Transverse colon (tissue), 4 donors: ENCODE results near the gene KIFAP3. TPM values are rescaled to one million over a fixed set of nuclear protein-coding genes. Genes with fewer than 3 reads are reported as not detected.

ENCODE experiments used
- DNase-seq: peaks from one replicate; pipeline ENCODE4 v3.0.0-alpha.2; 2019
- H3K27ac ChIP-seq, 4 donors: fragments of 200-600 bp; sonication (generic); 2 replicates each; pipeline ENCODE4 v1.5.1; 2016 to 2018; ENCODE audit warnings: inconsistent platforms in 4 of 4
- H3K27me3 ChIP-seq: fragments of 200-600 bp; sonication (generic); 2 replicates; pipeline ENCODE4 v1.5.1; 2017; ENCODE audit warnings: inconsistent platforms
- H3K36me3 ChIP-seq, 4 donors: fragments of 200-600 bp; sonication (generic); 2 replicates each; pipeline ENCODE4 v1.5.1; 2017 to 2019; ENCODE audit warnings: inconsistent platforms in 4 of 4
- H3K4me1 ChIP-seq, 4 donors: fragments of 200-600 bp; sonication (generic); 2 replicates each; pipeline ENCODE4 v1.5.1; 2017 to 2020; ENCODE audit warnings: inconsistent platforms in 4 of 4
- H3K4me3 ChIP-seq, 4 donors: fragments of 200-600 bp; sonication (generic); 1 replicate in 1 of 4; 2 replicates in 3 of 4; pipeline versions ENCODE4 v1.5.1 to v1.6.1; 2017 to 2019; ENCODE audit warnings: inconsistent platforms in 4 of 4
- H3K9me3 ChIP-seq, 2 donors: fragments of 200-600 bp; sonication (generic); 2 replicates each; pipeline ENCODE4 v1.5.1; 2017 to 2019; ENCODE audit warnings: inconsistent platforms in 2 of 2
- EP300 ChIP-seq: sonication (generic); formaldehyde crosslinking; IDR thresholded peaks from one replicate; pipeline ENCODE4 v1.6.1; 2017; ENCODE audit warnings: antibody characterized with exemption, low read depth
- POLR2A ChIP-seq: fragments of 450-650 bp; IDR thresholded peaks from one replicate; pipeline ENCODE4 v1.6.1; 2016; ENCODE audit warnings: antibody characterized with exemption, mild to moderate bottlenecking, moderate library complexity
- POLR2AphosphoS5 ChIP-seq, 3 donors: sonication (generic); formaldehyde crosslinking; IDR thresholded peaks; one replicate each; pipeline ENCODE4 v1.6.1; 2016; ENCODE audit warnings: antibody characterized with exemption in 3 of 3
- WGBS, 2 donors: methylation state at CpG; one replicate each; pipeline ENCODE4 v1.1.5; 2018; ENCODE audit warnings: low coverage in 1 of 2; 5-methylcytosine and 5-hydroxymethylcytosine counted together
- in situ Hi-C, 4 donors: fragments of 200-750 bp; cut with MboI; loops; one replicate each; pipeline versions ENCODE4 v1.15.0 to v1.15.1; 2017; ENCODE audit warnings: low sequenced_read_pairs in 3 of 4, low pct_ligation_motif_present in 1 of 4, low pct_unique_long_range_greater_than_20kb in 1 of 4
- intact Hi-C: fragments of 100-400 bp; cut with DNase I; formaldehyde crosslinking; loops from one replicate; pipeline ENCODE4 v1.15.1; 2023; ENCODE audit warnings: low total_unique reads
- total RNA-seq, 4 donors: library from RNA; depleted of rRNA; stranded (reverse); fragments of >200 nt; gene quantifications; one replicate each; pipeline ENCODE4 v1.1.0, GENCODE V29; 2016
- TF ChIP-seq, protein P1 (sequence below), 5 experiments: fragments of 200-600 bp in 3 of 5; fragments of 450-650 bp in 2 of 5; sonication (generic) in 3 of 5; IDR thresholded peaks; 1 replicate in 2 of 5; 2 replicates in 3 of 5; pipeline ENCODE4 v1.5.1; 2016 to 2017; ENCODE audit warnings: antibody characterized with exemption in 5 of 5, inconsistent platforms in 3 of 5, mild to moderate bottlenecking in 2 of 5, moderate library complexity in 1 of 5

Gene KIFAP3
- total RNA-seq, 4 donors from 2014 or later = 21.7 to 58.9 (median 27.1) TPM

DNA sequence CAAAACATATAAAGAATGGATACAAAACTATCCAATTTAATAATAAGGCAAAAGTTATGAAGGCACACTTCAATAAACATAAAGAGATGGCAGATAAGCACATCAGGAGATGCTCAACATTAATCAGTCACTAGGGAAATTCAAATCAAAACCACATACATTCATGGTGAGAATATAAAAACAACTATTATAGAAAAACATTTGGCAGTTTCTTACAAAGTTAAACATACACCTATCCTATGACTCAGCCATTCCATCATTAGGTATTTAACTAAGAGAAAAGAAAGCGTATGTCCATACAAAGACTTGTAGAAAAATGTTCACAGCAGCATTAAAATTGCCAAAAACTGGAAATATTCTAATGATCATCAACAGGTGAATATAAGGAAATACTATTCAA lies 44.3 kb downstream of the KIFAP3 start:
- no peak for DNase-seq
- Histone ChIP-seq H3K36me3 (peaks cover 0 to 28% (median 6%) of the 10 kb centered on the region in 4 donors), H3K9me3 (peaks cover 8 to 10% of the 10 kb centered on the region in 2 donors), H3K4me3 (no peak overlapping the region), H3K27me3 (no peaks in the 10 kb centered on the region), H3K27ac (no peak overlapping the region), H3K4me1 (no peaks in the 10 kb centered on the region)
- no peak for TF ChIP-seq POLR2A
- TF ChIP-seq, protein P1, sequence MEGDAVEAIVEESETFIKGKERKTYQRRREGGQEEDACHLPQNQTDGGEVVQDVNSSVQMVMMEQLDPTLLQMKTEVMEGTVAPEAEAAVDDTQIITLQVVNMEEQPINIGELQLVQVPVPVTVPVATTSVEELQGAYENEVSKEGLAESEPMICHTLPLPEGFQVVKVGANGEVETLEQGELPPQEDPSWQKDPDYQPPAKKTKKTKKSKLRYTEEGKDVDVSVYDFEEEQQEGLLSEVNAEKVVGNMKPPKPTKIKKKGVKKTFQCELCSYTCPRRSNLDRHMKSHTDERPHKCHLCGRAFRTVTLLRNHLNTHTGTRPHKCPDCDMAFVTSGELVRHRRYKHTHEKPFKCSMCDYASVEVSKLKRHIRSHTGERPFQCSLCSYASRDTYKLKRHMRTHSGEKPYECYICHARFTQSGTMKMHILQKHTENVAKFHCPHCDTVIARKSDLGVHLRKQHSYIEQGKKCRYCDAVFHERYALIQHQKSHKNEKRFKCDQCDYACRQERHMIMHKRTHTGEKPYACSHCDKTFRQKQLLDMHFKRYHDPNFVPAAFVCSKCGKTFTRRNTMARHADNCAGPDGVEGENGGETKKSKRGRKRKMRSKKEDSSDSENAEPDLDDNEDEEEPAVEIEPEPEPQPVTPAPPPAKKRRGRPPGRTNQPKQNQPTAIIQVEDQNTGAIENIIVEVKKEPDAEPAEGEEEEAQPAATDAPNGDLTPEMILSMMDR (IDR thresholded peaks at IDR 0.05) = no peak
- no peak for TF ChIP-seq EP300
- no peak for TF ChIP-seq POLR2AphosphoS5 (IDR thresholded peaks at IDR 0.05)
- in situ Hi-C loops = no loop called here
- intact Hi-C loops = no loop called here
- 39 to 85% methylated on average over 1 of the region's 1 CpG for WGBS, 2 donors

DNA sequence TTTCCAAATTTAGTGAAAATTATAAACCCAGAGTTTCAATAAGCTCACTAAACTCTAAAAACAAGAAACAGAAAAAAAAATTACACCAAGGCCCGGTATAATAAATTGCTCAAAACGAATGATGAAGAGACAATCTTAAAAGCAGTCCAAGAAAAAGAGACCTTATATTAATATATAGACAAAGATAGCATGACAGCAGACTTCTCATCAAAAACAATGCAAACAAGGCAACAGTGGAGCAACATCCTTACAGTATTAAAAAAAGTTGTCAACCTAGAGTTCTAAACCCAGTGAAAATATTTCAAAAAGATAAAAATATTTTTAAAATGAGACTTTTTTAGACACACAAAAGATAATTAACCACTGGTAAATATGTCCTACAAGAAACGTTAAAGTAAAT lies 46.7 kb downstream of the KIFAP3 start:
- no peak for DNase-seq
- in situ Hi-C loops (no loop called here), intact Hi-C loops (no loop called here)
- no peak overlapping the region for H3K27ac ChIP-seq
- no peaks in the 10 kb centered on the region for H3K4me1 ChIP-seq
- WGBS, 2 donors = 94 to 95% methylated on average over 3 of the region's 3 CpGs
- H3K9me3 ChIP-seq = peaks cover 8 to 10% of the 10 kb centered on the region in 2 donors
- H3K36me3 ChIP-seq = peaks cover 0 to 23% (median 5%) of the 10 kb centered on the region in 4 donors
- H3K27me3 ChIP-seq = no peaks in the 10 kb centered on the region
- no peak overlapping the region for H3K4me3 ChIP-seq
- TF ChIP-seq, protein P1 (IDR thresholded peaks at IDR 0.05) = no peak
- TF ChIP-seq POLR2A = no peak
- TF ChIP-seq POLR2AphosphoS5 (IDR thresholded peaks at IDR 0.05) = no peak
- no peak for TF ChIP-seq EP300

DNA sequence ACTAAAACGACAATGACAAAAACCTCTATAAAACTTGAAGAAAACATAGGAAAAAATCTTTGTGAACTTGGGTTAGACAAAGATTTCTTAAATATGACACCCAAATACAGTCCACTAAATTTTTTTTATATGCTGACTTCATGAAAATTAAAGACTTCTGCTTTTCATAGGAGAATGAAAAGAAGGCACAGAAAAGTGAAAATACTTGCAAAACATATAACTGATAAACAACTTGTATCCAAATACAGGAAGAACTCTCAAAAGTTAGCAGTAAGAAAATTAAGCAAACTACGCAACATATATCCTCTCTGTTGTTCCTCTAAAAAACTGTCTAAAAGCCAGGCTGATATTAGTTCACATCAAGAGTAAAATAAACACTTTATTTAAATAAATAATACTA lies 53.6 kb downstream of the KIFAP3 start:
- H3K27me3 ChIP-seq = no peaks in the 10 kb centered on the region
- WGBS, 2 donors = 65 to 93% methylated on average over 2 of the region's 2 CpGs
- peaks cover 0 to 11% of the 10 kb centered on the region in 2 donors for H3K9me3 ChIP-seq
- no peak overlapping the region for H3K4me3 ChIP-seq
- peaks cover 0 to 11% (median 2%) of the 10 kb centered on the region in 4 donors for H3K4me1 ChIP-seq
- H3K36me3 ChIP-seq = peaks cover 0 to 28% (median 5%) of the 10 kb centered on the region in 4 donors
- TF ChIP-seq, protein P1 (IDR thresholded peaks at IDR 0.05) = no peak
- TF ChIP-seq POLR2AphosphoS5 (IDR thresholded peaks at IDR 0.05) = no peak
- TF ChIP-seq POLR2A = no peak
- no peak for TF ChIP-seq EP300
- in situ Hi-C loops (no loop called here), intact Hi-C loops (no loop called here)
- no peak for DNase-seq
- no peak overlapping the region for H3K27ac ChIP-seq

DNA sequence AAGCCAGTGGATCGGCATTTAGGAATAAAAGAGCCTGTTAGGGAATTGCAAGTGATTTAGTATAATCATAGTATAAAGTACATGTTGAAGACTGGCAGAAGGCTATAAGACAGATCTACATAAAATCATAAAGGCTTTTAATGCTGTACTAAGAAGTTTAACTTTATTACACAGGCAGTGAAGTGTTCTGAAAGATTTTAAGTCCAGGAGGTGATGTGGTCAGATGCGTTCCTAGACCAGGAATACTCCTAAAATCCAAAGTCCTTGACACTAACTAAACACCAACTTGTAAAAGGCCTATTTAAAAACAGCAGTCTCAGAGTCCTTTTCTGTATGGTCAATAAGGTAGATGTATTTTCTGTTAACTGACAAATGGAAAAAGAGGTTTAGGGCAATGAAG lies 57.0 kb downstream of the KIFAP3 start:
- Histone ChIP-seq H3K27ac (no peak overlapping the region), H3K4me3 (no peak overlapping the region), H3K36me3 (peaks cover 0 to 42% (median 5%) of the 10 kb centered on the region in 4 donors), H3K4me1 (peaks cover 0 to 11% (median 2%) of the 10 kb centered on the region in 4 donors), H3K9me3 (peaks cover 0 to 11% of the 10 kb centered on the region in 2 donors), H3K27me3 (no peaks in the 10 kb centered on the region)
- DNase-seq = no peak
- in situ Hi-C loops (no loop called here), intact Hi-C loops (no loop called here)
- TF ChIP-seq POLR2AphosphoS5 (IDR thresholded peaks at IDR 0.05) = no peak
- TF ChIP-seq EP300 = no peak
- TF ChIP-seq, protein P1 (IDR thresholded peaks at IDR 0.05) = no peak
- 59 to 60% methylated on average over 2 of the region's 2 CpGs for WGBS, 2 donors
